Gastroesophageal sphincter (tissue), 3 donors: ENCODE data around the gene PKHD1.

Experiments
- EP300 ChIP-seq: sonication (generic); formaldehyde crosslinking; IDR thresholded peaks from one replicate; pipeline ENCODE4 v1.6.1; 2017; ENCODE audit warnings: antibody characterized with exemption, mild to moderate bottlenecking
- POLR2A ChIP-seq, 2 donors: fragments of 450-650 bp; IDR thresholded peaks; one replicate each; pipeline ENCODE4 v1.6.1; 2017; ENCODE audit warnings: antibody characterized with exemption in 2 of 2, mild to moderate bottlenecking in 2 of 2, moderate library complexity in 1 of 2
- POLR2AphosphoS5 ChIP-seq: sonication (generic); formaldehyde crosslinking; IDR thresholded peaks from one replicate; pipeline ENCODE4 v1.6.1; 2017; ENCODE audit warnings: antibody characterized with exemption
- TF ChIP-seq, protein P1 (sequence below), 4 experiments: fragments of 200-600 bp in 2 of 4; fragments of 450-650 bp in 2 of 4; sonication (generic) in 1 of 4; IDR thresholded peaks; one replicate each; pipeline ENCODE4 v1.5.1; 2017 to 2019; ENCODE audit warnings: antibody characterized with exemption in 4 of 4, mild to moderate bottlenecking in 2 of 4, moderate library complexity in 2 of 4

GRCh38 chr6:52027699-52028098 is 59.7 kb downstream of the PKHD1 start:
- TF ChIP-seq POLR2AphosphoS5 (no peak), POLR2A (IDR thresholded peaks at IDR 0.05) (no peak), EP300 (no peak)
- TF ChIP-seq, protein P1, sequence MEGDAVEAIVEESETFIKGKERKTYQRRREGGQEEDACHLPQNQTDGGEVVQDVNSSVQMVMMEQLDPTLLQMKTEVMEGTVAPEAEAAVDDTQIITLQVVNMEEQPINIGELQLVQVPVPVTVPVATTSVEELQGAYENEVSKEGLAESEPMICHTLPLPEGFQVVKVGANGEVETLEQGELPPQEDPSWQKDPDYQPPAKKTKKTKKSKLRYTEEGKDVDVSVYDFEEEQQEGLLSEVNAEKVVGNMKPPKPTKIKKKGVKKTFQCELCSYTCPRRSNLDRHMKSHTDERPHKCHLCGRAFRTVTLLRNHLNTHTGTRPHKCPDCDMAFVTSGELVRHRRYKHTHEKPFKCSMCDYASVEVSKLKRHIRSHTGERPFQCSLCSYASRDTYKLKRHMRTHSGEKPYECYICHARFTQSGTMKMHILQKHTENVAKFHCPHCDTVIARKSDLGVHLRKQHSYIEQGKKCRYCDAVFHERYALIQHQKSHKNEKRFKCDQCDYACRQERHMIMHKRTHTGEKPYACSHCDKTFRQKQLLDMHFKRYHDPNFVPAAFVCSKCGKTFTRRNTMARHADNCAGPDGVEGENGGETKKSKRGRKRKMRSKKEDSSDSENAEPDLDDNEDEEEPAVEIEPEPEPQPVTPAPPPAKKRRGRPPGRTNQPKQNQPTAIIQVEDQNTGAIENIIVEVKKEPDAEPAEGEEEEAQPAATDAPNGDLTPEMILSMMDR (IDR thresholded peaks at IDR 0.05): no peak
